Muscle of back (tissue), 11 donors: Measurements from ENCODE around the gene ITGB4. TPM values are rescaled to one million over a fixed set of nuclear protein-coding genes. Genes with fewer than 3 reads are reported as not detected.

Experiments
- DNase-seq, 3 donors: peaks; one replicate each; pipeline versions ENCODE4 v3.0.0 to v3.0.0-alpha.2; 2013
- polyA plus RNA-seq, 10 donors: library from polyadenylated mRNA; unstranded; fragments of 120-200 nt; gene quantifications; one replicate each; pipeline ENCODE4 v1.2.1, GENCODE V29; 2013; ENCODE audit not compliant: insufficient read length in 10 of 10

ITGB4 gene
- polyA plus RNA-seq, 10 donors = 3.2 to 17.2 (median 5.4) TPM

DNA sequence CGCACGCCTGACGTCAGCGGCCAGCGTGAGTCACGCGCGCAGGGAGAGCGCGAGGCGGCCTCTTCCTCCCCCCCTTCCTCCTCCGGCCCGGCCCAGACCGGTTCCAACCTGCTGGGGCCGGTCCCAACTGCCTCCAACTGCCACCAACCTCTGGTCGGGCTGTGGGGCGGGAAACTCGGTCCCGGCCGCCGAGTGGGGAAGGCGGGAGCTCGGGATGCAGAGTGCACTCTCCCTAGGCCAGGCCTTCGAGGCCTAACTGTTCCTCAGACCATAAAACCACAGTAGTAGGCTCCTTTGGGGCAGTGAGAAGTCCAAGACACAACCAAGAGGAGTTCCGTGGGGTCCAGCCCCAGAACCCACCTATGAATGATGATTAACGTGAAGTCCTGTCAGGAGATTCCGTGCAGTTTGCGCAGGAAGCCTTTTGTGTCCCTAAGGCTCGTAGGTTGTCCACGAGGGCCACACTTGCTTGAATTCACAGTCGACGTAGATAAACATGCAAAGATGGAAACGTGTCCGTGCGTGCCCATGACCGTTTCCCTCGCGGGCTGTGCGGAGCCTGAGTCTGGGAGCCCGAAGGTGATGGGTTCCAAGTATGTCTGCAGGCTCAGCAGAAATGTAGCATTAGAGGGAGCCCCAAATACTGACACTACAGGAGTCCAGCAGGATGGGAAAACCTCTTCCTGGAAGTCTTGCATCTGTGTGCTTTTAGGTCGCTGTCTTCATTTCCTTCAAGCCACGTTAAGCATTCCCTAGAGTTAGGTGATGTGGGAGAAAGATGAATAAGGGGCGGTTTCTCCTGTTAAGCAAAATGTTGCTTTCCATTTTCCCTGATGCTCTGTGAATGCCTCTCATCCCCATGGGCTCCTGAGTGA lies 64.0 kb downstream of the ITGB4 start:
- DNase-seq = peak; percentile 95 to 99 (median 96)

DNA sequence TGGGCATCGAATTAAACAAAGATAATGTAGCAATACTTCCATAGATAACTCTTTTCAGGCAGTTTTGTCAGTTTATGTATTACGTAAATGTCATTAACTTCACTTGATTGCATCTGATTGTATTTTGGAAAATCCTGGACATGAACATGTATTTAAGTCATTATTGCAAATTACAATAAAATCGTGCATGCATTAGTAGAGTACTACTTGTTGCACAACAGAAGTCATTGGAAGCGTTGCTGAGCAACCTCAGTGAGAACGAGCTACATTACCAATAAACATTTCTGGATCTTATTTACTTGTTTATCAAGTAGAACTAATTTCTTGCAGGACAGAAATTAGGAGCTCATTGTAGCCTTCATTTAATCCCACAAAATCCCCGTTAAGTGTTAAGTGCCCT lies 70.0 kb downstream of the ITGB4 start:
- DNase-seq = no peak

DNA sequence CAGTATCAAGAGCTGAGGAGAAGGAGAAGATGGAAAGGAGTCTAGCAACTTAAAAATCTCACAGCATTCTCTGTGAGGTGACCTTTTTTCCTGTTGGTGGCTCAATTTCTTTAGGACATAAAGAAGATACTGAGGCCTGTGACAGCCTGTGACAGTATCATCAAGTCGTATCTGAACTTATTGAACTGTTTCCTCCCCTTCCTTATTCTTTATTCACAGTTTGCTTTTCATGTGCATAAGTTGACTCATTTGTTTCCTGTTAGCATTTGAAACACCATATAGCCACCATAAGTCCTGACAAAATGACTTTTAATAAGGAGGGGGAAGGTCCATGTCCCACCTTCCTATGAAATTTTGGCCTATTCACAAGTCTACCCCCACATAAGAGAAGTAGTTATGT lies 72.2 kb downstream of the ITGB4 start:
- no peak for DNase-seq

DNA sequence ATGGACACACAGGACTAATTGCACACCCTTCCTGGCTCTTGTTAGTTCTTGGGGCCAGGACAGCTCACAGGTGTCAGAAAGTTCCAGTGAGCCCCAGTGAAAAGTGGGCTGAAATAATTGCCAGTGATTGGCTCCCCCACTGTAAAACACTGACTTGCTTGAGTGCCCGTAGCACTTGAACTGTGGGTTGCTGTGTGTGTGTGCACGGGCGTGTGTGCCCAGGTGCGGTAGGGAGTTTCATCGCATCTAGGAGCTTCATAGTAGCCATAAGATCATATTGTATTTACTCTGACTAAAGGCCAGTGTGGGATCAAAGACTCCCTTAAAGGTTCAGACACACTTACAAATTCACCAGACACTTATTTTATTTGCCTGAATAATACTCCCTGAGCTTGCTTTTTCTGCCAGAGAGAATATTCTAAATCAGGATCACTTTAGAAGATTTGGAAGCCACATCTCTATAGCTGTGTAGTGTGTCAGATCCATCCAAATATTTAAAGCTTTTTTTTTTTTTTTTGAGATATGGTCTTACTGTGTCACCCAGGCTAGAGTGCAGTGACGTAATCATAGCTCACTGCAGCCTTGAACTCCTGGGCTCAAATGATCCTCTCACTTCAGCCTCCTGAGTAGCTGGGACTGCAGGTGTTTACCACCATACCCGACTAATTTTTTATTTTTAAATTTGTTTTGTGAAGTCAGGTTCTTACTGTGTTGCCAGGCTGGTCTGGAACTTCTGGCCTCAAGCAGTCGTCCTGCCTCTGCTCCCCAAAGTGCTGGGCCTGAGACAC lies 74.8 kb downstream of the ITGB4 start:
- no peak for DNase-seq

DNA sequence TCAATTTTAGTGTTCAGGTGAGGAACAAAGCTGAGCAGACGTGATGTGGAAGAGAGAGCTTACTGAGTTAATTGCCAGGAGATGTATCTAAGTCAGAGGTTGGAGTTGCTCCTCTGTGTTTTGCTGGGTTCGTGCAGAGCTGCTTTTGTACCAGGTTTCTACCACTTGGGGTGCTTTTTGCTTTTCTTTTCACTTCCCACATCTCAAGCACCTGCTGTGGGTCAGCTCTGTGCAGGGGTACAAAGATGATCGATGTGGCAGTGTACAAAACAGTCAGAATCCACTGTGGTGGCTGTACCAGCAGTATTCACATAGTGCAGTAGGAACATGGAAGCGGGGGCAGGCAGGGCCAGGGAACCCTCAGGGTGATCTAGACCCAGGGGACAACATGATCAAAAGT lies 78.1 kb downstream of the ITGB4 start:
- no peak for DNase-seq

DNA sequence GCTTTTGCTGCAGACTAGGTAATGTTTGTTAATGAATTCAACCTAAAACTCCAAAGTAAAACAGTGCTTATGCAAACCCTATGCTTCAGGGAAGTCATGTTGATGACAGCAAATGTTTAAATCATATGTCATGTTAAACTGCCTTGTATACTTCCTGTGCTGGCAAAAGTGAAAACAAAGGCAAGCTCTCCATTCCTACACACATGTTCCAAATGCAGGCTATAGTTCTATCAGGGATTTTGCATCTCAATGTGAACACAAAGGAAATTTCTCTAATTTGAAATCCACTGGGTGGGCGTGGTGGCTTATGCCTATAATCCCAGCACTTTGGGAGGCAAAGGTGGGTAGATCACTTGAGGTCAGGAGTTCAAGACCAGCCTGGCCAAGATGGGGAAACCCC lies 82.6 kb downstream of the ITGB4 start:
- DNase-seq = no peak

DNA sequence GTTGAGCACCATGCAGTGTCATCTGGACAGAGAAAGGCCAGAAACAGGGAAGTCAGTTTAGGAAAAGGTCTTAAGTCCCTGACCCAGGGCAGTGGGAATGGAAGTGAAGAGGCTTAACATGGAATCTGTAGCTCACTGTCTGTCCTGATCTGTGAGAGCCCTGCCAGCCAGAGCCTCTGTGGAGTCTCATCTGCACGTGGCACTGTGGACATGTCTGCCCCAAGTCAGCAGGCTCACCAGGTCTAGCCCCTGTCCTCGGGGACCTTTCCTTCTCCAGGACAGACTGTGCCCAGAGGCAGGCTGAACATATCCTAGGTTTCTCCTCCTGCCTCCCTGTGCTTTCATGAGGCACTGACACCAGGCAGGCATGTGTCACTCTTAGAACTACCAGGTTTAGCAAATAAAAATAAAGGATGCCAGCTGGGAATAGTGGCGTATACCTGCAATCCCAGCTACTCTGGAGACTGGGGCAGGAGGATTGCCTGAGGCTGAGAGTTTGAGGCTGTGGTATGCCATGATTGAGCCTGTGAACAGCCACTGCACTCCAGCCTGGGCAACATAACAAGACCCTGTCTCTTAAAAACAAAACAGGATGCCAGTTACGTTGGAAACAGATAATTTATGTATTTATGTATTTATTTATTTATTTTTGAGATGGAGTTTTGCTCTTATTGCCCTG lies 85.7 kb downstream of the ITGB4 start:
- no peak for DNase-seq

Other genes with a start within 250 kb of the ITGB4 start
- gene CASKIN2, start 205.9 kb upstream of the ITGB4 start, polyA plus RNA-seq = 10 to 100 TPM; 16.2 to 28.7 (median 19.3) TPM
- 10 to 100 TPM; 11.5 to 28.0 (median 20.8) TPM for gene TSEN54, start 204.9 kb upstream of the ITGB4 start, polyA plus RNA-seq
- gene LLGL2, start 195.8 kb upstream of the ITGB4 start, polyA plus RNA-seq = 1 to 10 TPM; 2.8 to 5.3 (median 4.6) TPM
- gene MYO15B, start 133.7 kb upstream of the ITGB4 start, polyA plus RNA-seq = 100 to 1,000 TPM in 5 of 10 donors, 10 to 100 TPM in 5; 56.0 to 140 (median 100) TPM
- 10 to 100 TPM in 2 of 10 donors, 1 to 10 TPM in 8; 5.9 to 10.4 (median 8.8) TPM for gene SMIM5, start 88.0 kb upstream of the ITGB4 start, polyA plus RNA-seq
- 10 to 100 TPM in 9 of 10 donors, 1 to 10 TPM in 1; 9.6 to 20.9 (median 14.1) TPM for gene RECQL5, start 54.3 kb upstream of the ITGB4 start, polyA plus RNA-seq
- gene SAP30BP, start 54.1 kb upstream of the ITGB4 start, polyA plus RNA-seq = 10 to 100 TPM; 61.2 to 83.6 (median 71.5) TPM
- 10 to 100 TPM; 15.0 to 40.9 (median 25.4) TPM for gene GALK1, start 43.7 kb downstream of the ITGB4 start, polyA plus RNA-seq
- 10 to 100 TPM; 19.7 to 29.9 (median 24.9) TPM for gene UNK, start 63.3 kb downstream of the ITGB4 start, polyA plus RNA-seq
- gene UNC13D, start 122.9 kb downstream of the ITGB4 start, polyA plus RNA-seq = 1 to 10 TPM; 2.5 to 6.8 (median 4.3) TPM
- gene WBP2, start 133.9 kb downstream of the ITGB4 start, polyA plus RNA-seq = 10 to 100 TPM; 46.3 to 57.8 (median 51.4) TPM
- 10 to 100 TPM; 15.3 to 27.2 (median 21.3) TPM for gene TRIM47, start 157.1 kb downstream of the ITGB4 start, polyA plus RNA-seq
- gene TRIM65, start 175.5 kb downstream of the ITGB4 start, polyA plus RNA-seq = 10 to 100 TPM in 9 of 10 donors, 1 to 10 TPM in 1; 9.2 to 20.8 (median 13.9) TPM
- gene MRPL38, start 183.4 kb downstream of the ITGB4 start, polyA plus RNA-seq = 10 to 100 TPM; 52.9 to 67.8 (median 63.9) TPM
- gene FBF1, start 219.6 kb downstream of the ITGB4 start, polyA plus RNA-seq = 1 to 10 TPM; 3.1 to 7.9 (median 6.2) TPM